HG03066 (cell line): Measurements from ENCODE around the gene ABTB2.
"Not testable (repeated sequence)": the region's sequence is repeated elsewhere in the genome, so short reads cannot be mapped to it uniquely, and the experiment has no call there.

ENCODE experiments used
- ATAC-seq: cut with Tn5 transposase; IDR thresholded peaks from one replicate; pipeline ENCODE4 v1.9.1; 2021; ENCODE audit warnings: low read depth; ENCODE audit not compliant: unreplicated experiment

Gene ABTB2

GRCh38 chr11:34357701-34358257 lies at the start of gene ABTB2:
Gene ABTB2, minus strand, starts transcription at chr11:34358010.
- peak; percentile 88 for ATAC-seq

- ATAC-seq = no peak
Observed at GRCh38 chr11:34407121-34407813, 49.5 kb upstream of the ABTB2 start.

GRCh38 chr11:34406413-34406812 lies 48.6 kb upstream of the ABTB2 start:
- no peak for ATAC-seq

- ATAC-seq = no peak
Observed at GRCh38 chr11:34405079-34405858, 47.5 kb upstream of the ABTB2 start.

GRCh38 chr11:34404280-34404679 lies 46.5 kb upstream of the ABTB2 start:
- no peak for ATAC-seq

GRCh38 chr11:34403431-34403830 lies 45.6 kb upstream of the ABTB2 start:
- ATAC-seq = no peak

GRCh38 chr11:34397811-34398210 lies 40.0 kb upstream of the ABTB2 start:
- no peak for ATAC-seq

- no peak for ATAC-seq
Observed at GRCh38 chr11:34397120-34397519, 39.3 kb upstream of the ABTB2 start.

GRCh38 chr11:34395916-34396550 lies 38.2 kb upstream of the ABTB2 start:
- ATAC-seq = no peak

- no peak for ATAC-seq
Observed at GRCh38 chr11:34394771-34395300, 37.0 kb upstream of the ABTB2 start.

GRCh38 chr11:34387653-34388052 lies 29.8 kb upstream of the ABTB2 start:
- ATAC-seq = no peak

- not testable (repeated sequence) for ATAC-seq
Observed at GRCh38 chr11:34386356-34386755, 28.5 kb upstream of the ABTB2 start.

GRCh38 chr11:34382532-34383276 lies 24.9 kb upstream of the ABTB2 start:
- no peak for ATAC-seq

- ATAC-seq = no peak
Observed at GRCh38 chr11:34381775-34382174, 24.0 kb upstream of the ABTB2 start.

GRCh38 chr11:34380696-34381095 lies 22.9 kb upstream of the ABTB2 start:
- no peak for ATAC-seq

- ATAC-seq = no peak
Observed at GRCh38 chr11:34379539-34379938, 21.7 kb upstream of the ABTB2 start.

- no peak for ATAC-seq
Observed at GRCh38 chr11:34379079-34379478, 21.3 kb upstream of the ABTB2 start.

- ATAC-seq = no peak
Observed at GRCh38 chr11:34373727-34374126, 15.9 kb upstream of the ABTB2 start.

GRCh38 chr11:34366522-34366921 lies 8.7 kb upstream of the ABTB2 start:
- no peak for ATAC-seq

- no peak for ATAC-seq
Observed at GRCh38 chr11:34364102-34364501, 6.3 kb upstream of the ABTB2 start.
